DOHH2 (cell line): Measurements from ENCODE around the gene SPINT1.

Source experiments
- H3F3A ChIP-seq: fragments of 200-600 bp; sonication (generic), shearing (Covaris generic); 2 replicates; pipeline ENCODE4 v1.6.0; 2016; ENCODE audit warnings: antibody characterized with exemption, mild to moderate bottlenecking; ENCODE audit not compliant: control insufficient read depth, insufficient read depth
- H3K27ac ChIP-seq: fragments of 200-600 bp; sonication (generic); 2 replicates; pipeline ENCODE4 v1.5.1; 2014; ENCODE audit warnings: low read depth, mild to moderate bottlenecking, low read length, moderate library complexity
- H3K27me3 ChIP-seq: fragments of 200-600 bp; sonication (generic); 2 replicates; pipeline ENCODE4 v1.6.1; 2014; ENCODE audit warnings: mild to moderate bottlenecking, low read length, mixed read lengths; ENCODE audit not compliant: control insufficient read depth
- H3K36me3 ChIP-seq: fragments of 200-600 bp; sonication (generic); 2 replicates; pipeline ENCODE4 v1.6.1; 2014; ENCODE audit warnings: mild to moderate bottlenecking, low read length, moderate library complexity, mixed read lengths; ENCODE audit not compliant: control insufficient read depth
- H3K4me1 ChIP-seq: fragments of 200-600 bp; sonication (generic); 2 replicates; pipeline ENCODE4 v1.6.1; 2014; ENCODE audit warnings: mild to moderate bottlenecking, low read length, mixed read lengths; ENCODE audit not compliant: control insufficient read depth
- H3K4me2 ChIP-seq: fragments of 200-600 bp; sonication (generic); 2 replicates; pipeline ENCODE4 v1.6.0; 2014; ENCODE audit warnings: mild to moderate bottlenecking, low read length, moderate library complexity
- H3K4me3 ChIP-seq: fragments of 200-600 bp; sonication (generic); 2 replicates; pipeline ENCODE4 v1.5.1; 2014; ENCODE audit warnings: mild to moderate bottlenecking, low read length, mixed read lengths
- H3K79me2 ChIP-seq: fragments of 200-600 bp; sonication (generic); 2 replicates; pipeline ENCODE4 v1.6.1; 2014; ENCODE audit warnings: mild to moderate bottlenecking, low read length, mixed read lengths; ENCODE audit not compliant: control insufficient read depth
- H3K9me2 ChIP-seq: fragments of 200-600 bp; sonication (generic); replicated peaks from 2 replicates; pipeline ENCODE4 v1.6.1; 2014; ENCODE audit warnings: mild to moderate bottlenecking, low read length, mixed read lengths; ENCODE audit not compliant: control insufficient read depth
- H3K9me3 ChIP-seq: fragments of 200-600 bp; sonication (generic); 2 replicates; pipeline ENCODE4 v1.6.1; 2014; ENCODE audit warnings: antibody characterized with exemption, low read length, mixed read lengths; ENCODE audit not compliant: control insufficient read depth, insufficient read depth
- H4K20me1 ChIP-seq: fragments of 200-600 bp; sonication (generic); 2 replicates; pipeline ENCODE4 v1.6.0; 2014; ENCODE audit warnings: low read depth, mild to moderate bottlenecking, antibody characterized with exemption, low read length, moderate library complexity; ENCODE audit not compliant: control insufficient read depth, insufficient read depth
- EZH2phosphoT487 ChIP-seq: fragments of 200-600 bp; sonication (generic); IDR thresholded peaks from 2 replicates; pipeline ENCODE4 v1.6.1; 2017; ENCODE audit warnings: borderline replicate concordance, mild to moderate bottlenecking, antibody characterized with exemption, low read length, moderate library complexity, mixed read lengths
- TF ChIP-seq, protein P1 (sequence below): fragments of 200-600 bp; sonication (generic); IDR thresholded peaks from one replicate; pipeline ENCODE4 v1.5.1; 2014; ENCODE audit warnings: antibody characterized with exemption, mild to moderate bottlenecking, low read depth, low read length; ENCODE audit not compliant: poor library complexity, severe bottlenecking

Gene SPINT1

DNA sequence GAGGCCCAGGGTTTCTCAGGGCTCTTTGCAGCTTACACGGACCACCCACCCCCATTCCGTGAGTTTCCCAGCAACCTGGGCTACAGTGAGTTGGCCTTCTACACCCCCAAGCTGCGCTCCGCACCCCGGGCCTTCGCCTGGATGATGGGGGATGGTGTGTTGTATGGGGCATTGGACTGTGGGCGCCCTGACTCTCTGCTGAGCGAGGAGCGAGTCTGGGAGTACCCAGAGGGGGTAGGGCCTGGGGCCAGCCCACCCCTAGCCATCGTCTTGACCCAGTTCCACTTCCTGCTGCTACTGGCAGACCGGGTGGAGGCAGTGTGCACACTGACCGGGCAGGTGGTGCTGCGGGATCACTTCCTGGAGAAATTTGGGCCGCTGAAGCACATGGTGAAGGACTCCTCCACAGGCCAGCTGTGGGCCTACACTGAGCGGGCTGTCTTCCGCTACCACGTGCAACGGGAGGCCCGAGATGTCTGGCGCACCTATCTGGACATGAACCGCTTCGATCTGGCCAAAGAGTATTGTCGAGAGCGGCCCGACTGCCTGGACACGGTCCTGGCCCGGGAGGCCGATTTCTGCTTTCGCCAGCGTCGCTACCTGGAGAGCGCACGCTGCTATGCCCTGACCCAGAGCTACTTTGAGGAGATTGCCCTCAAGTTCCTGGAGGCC is 55.8 kb downstream of the SPINT1 start:
- Histone ChIP-seq H4K20me1 (no peaks in the 10 kb centered on the region), H3K27ac (no peak overlapping the region), H3K4me1 (peaks cover 30% of the 10 kb centered on the region), H3K4me2 (no peak overlapping the region), H3K9me2 (no peaks in the 10 kb centered on the region), H3K27me3 (no peaks in the 10 kb centered on the region), H3K4me3 (no peak overlapping the region), H3K79me2 (peaks cover 32% of the 10 kb centered on the region), H3K36me3 (peaks cover 60% of the 10 kb centered on the region), H3F3A (peaks cover 6% of the 10 kb centered on the region), H3K9me3 (no peaks in the 10 kb centered on the region)
- TF ChIP-seq EZH2phosphoT487 = no peak
- TF ChIP-seq, protein P1, sequence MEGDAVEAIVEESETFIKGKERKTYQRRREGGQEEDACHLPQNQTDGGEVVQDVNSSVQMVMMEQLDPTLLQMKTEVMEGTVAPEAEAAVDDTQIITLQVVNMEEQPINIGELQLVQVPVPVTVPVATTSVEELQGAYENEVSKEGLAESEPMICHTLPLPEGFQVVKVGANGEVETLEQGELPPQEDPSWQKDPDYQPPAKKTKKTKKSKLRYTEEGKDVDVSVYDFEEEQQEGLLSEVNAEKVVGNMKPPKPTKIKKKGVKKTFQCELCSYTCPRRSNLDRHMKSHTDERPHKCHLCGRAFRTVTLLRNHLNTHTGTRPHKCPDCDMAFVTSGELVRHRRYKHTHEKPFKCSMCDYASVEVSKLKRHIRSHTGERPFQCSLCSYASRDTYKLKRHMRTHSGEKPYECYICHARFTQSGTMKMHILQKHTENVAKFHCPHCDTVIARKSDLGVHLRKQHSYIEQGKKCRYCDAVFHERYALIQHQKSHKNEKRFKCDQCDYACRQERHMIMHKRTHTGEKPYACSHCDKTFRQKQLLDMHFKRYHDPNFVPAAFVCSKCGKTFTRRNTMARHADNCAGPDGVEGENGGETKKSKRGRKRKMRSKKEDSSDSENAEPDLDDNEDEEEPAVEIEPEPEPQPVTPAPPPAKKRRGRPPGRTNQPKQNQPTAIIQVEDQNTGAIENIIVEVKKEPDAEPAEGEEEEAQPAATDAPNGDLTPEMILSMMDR = no peak

DNA sequence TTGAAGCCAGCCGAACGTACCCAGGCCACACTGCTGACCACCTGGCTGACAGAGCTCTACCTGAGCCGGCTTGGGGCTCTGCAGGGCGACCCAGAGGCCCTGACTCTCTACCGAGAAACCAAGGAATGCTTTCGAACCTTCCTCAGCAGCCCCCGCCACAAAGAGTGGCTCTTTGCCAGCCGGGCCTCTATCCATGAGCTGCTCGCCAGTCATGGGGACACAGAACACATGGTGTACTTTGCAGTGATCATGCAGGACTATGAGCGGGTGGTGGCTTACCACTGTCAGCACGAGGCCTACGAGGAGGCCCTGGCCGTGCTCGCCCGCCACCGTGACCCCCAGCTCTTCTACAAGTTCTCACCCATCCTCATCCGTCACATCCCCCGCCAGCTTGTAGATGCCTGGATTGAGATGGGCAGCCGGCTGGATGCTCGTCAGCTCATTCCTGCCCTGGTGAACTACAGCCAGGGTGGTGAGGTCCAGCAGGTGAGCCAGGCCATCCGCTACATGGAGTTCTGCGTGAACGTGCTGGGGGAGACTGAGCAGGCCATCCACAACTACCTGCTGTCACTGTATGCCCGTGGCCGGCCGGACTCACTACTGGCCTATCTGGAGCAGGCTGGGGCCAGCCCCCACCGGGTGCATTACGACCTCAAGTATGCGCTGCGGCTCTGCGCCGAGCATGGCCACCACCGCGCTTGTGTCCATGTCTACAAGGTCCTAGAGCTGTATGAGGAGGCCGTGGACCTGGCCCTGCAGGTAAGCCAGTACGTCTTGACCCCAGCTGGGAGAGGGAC is 56.6 kb downstream of the SPINT1 start:
- Histone ChIP-seq H3K9me3 (no peaks in the 10 kb centered on the region), H4K20me1 (no peaks in the 10 kb centered on the region), H3K4me2 (no peak overlapping the region), H3K27ac (no peak overlapping the region), H3K36me3 (peaks cover 63% of the 10 kb centered on the region), H3F3A (peaks cover 6% of the 10 kb centered on the region), H3K27me3 (no peaks in the 10 kb centered on the region), H3K4me1 (peaks cover 26% of the 10 kb centered on the region), H3K9me2 (no peaks in the 10 kb centered on the region), H3K79me2 (peaks cover 24% of the 10 kb centered on the region), H3K4me3 (no peak overlapping the region)
- no peak for TF ChIP-seq EZH2phosphoT487
- TF ChIP-seq, protein P1 = no peak

DNA sequence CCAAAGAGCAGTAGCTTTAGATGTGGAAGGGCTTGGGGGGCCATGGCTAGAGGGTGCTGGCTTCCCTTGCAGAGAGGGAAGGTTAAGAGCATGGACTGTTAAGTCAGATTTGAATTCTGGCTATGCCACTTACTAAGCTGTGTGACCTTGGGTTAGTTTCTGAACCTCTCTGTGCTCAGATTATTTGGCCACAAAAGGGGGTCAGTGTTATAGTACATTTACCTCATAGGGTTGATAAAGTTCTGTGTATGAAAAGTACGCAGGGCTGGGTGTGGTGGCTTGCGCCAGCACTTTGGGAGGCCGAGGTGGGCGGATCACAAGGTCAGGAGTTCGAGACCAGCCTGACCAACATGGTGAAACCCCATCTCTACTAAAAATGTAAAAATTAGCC is 57.2 kb downstream of the SPINT1 start:
- TF ChIP-seq, protein P1 = no peak
- no peak for TF ChIP-seq EZH2phosphoT487
- Histone ChIP-seq H4K20me1 (no peaks in the 10 kb centered on the region), H3K4me1 (peaks cover 27% of the 10 kb centered on the region), H3K9me3 (no peaks in the 10 kb centered on the region), H3K27me3 (no peaks in the 10 kb centered on the region), H3K4me3 (no peak overlapping the region), H3K27ac (no peak overlapping the region), H3K79me2 (peaks cover 21% of the 10 kb centered on the region), H3K4me2 (no peak overlapping the region), H3F3A (peaks cover 6% of the 10 kb centered on the region), H3K36me3 (peaks cover 63% of the 10 kb centered on the region), H3K9me2 (no peaks in the 10 kb centered on the region)
